ENCODE data around the gene OR5C1. TPM values are rescaled to one million over a fixed set of nuclear protein-coding genes. Genes with fewer than 3 reads are reported as not detected.

The OR5C1 gene
- total RNA-seq, 2 experiments from 2014 or later, result not detected

GRCh38 chr9:122815544-122815943, 26.8 kb downstream of the OR5C1 start:
- no peaks in the 10 kb centered on the region; the same call in 1 of the 2 replicates for H3K79me2 ChIP-seq (ENCODE audit: insufficient read depth, low read depth, low read length)
- H3K4me2 ChIP-seq (ENCODE audit: low read length), result no peak overlapping the region
- H3K9me3 ChIP-seq (ENCODE audit: low read length), result no peaks in the 10 kb centered on the region
- intact Hi-C loops (cut with micrococcal nuclease; ENCODE audit: unreplicated experiment), result loop anchor here (10.0 kb wide), 1 partner anchor 431 kb away; no protein-coding TSS in a partner anchor
- H3K4me1 ChIP-seq (ENCODE audit: insufficient read depth, low read length, poor library complexity, severe bottlenecking), result no peaks in the 10 kb centered on the region
- no peak overlapping the region for H2AFZ ChIP-seq (ENCODE audit: low read length)
- TF ChIP-seq EZH2phosphoT487 (IDR thresholded peaks at IDR 0.05; ENCODE audit: borderline replicate concordance, low read depth, low read length) (no peak), CTCF (conservative IDR thresholded peaks at IDR 0.05; ENCODE audit: low read length) (no peak)
- DNase-seq (ENCODE audit: low spot score), result no peak
- ChIA-PET CTCF (ENCODE audit: unreplicated experiment) (no interaction called here), POLR2A (no interaction called here)
- H3K36me3 ChIP-seq (ENCODE audit: insufficient read depth, low read length), result peaks cover 36% of the 10 kb centered on the region
- no peaks in the 10 kb centered on the region for H3K9me2 ChIP-seq (ENCODE audit: insufficient read depth, low read length)
- BruUV-seq (replicated peaks), result no TSS peak
- no peak overlapping the region for H3K27ac ChIP-seq (ENCODE audit: low read depth, low read length, poor library complexity, severe bottlenecking)
- H4K20me1 ChIP-seq (ENCODE audit: insufficient read depth, low read length), result no peaks in the 10 kb centered on the region
- no peak overlapping the region for H3K4me3 ChIP-seq (ENCODE audit: low read depth, low read length, poor library complexity, severe bottlenecking)

GRCh38 chr9:122816163-122816867, 27.6 kb downstream of the OR5C1 start:
- H3K36me3 ChIP-seq (ENCODE audit: insufficient read depth, low read length), result peaks cover 44% of the 10 kb centered on the region
- H3K4me1 ChIP-seq (ENCODE audit: insufficient read depth, low read length, poor library complexity, severe bottlenecking), result no peaks in the 10 kb centered on the region
- TF ChIP-seq EZH2phosphoT487 (IDR thresholded peaks at IDR 0.05; ENCODE audit: borderline replicate concordance, low read depth, low read length) (no peak), CTCF (conservative IDR thresholded peaks at IDR 0.05; ENCODE audit: low read length) (no peak)
- H4K20me1 ChIP-seq (ENCODE audit: insufficient read depth, low read length), result no peaks in the 10 kb centered on the region
- BruUV-seq (replicated peaks), result no TSS peak
- H3K4me2 ChIP-seq (ENCODE audit: low read length), result no peak overlapping the region
- no peaks in the 10 kb centered on the region; the same call in 1 of the 2 replicates for H3K79me2 ChIP-seq (ENCODE audit: insufficient read depth, low read depth, low read length)
- CTCF ChIA-PET (ENCODE audit: unreplicated experiment), result no interaction called here
- DNase-seq (ENCODE audit: low spot score), result no peak
- POLR2A ChIA-PET, result no interaction called here
- no peaks in the 10 kb centered on the region for H3K9me3 ChIP-seq (ENCODE audit: low read length)
- no peak overlapping the region for H3K4me3 ChIP-seq (ENCODE audit: low read depth, low read length, poor library complexity, severe bottlenecking)
- no peak overlapping the region for H3K27ac ChIP-seq (ENCODE audit: low read depth, low read length, poor library complexity, severe bottlenecking)
- no peaks in the 10 kb centered on the region for H3K9me2 ChIP-seq (ENCODE audit: insufficient read depth, low read length)
- no peak overlapping the region for H2AFZ ChIP-seq (ENCODE audit: low read length)
- intact Hi-C loops (cut with micrococcal nuclease; ENCODE audit: unreplicated experiment), result loop anchor here (10.0 kb wide), 1 partner anchor 432 kb away; no protein-coding TSS in a partner anchor

GRCh38 chr9:122819326-122819725, 30.6 kb downstream of the OR5C1 start:
- H3K4me1 ChIP-seq (ENCODE audit: insufficient read depth, low read length, poor library complexity, severe bottlenecking), result no peaks in the 10 kb centered on the region
- ChIA-PET CTCF (ENCODE audit: unreplicated experiment) (no interaction called here), POLR2A (no interaction called here)
- no peak overlapping the region for H2AFZ ChIP-seq (ENCODE audit: low read length)
- BruUV-seq (replicated peaks), result no TSS peak
- H3K27ac ChIP-seq (ENCODE audit: low read depth, low read length, poor library complexity, severe bottlenecking), result no peak overlapping the region
- no peaks in the 10 kb centered on the region for H4K20me1 ChIP-seq (ENCODE audit: insufficient read depth, low read length)
- intact Hi-C loops (cut with micrococcal nuclease; ENCODE audit: unreplicated experiment), result loop anchor here (10.0 kb wide), 1 partner anchor 435 kb away; no protein-coding TSS in a partner anchor
- H3K4me3 ChIP-seq (ENCODE audit: low read depth, low read length, poor library complexity, severe bottlenecking), result no peak overlapping the region
- H3K9me2 ChIP-seq (ENCODE audit: insufficient read depth, low read length), result no peaks in the 10 kb centered on the region
- no peak overlapping the region for H3K4me2 ChIP-seq (ENCODE audit: low read length)
- DNase-seq (ENCODE audit: low spot score), result no peak
- peaks cover 70% of the 10 kb centered on the region for H3K36me3 ChIP-seq (ENCODE audit: insufficient read depth, low read length)
- TF ChIP-seq CTCF (conservative IDR thresholded peaks at IDR 0.05; ENCODE audit: low read length) (no peak), EZH2phosphoT487 (IDR thresholded peaks at IDR 0.05; ENCODE audit: borderline replicate concordance, low read depth, low read length) (no peak)
- H3K79me2 ChIP-seq (ENCODE audit: insufficient read depth, low read depth, low read length), result peaks cover 4% of the 10 kb centered on the region; the same call in 1 of the 2 replicates
- no peaks in the 10 kb centered on the region for H3K9me3 ChIP-seq (ENCODE audit: low read length)
